ENCODE data around the gene ZNF583. TPM values are rescaled to one million over a fixed set of nuclear protein-coding genes. Genes with fewer than 3 reads are reported as not detected.

Gene ZNF583
- polyA plus RNA-seq, 1 of the 3 experiments (the other 2 are of a cell fraction) = 1.9 TPM

Other genes starting within 250 kb of the ZNF583 start
- not detected in 2 replicates for gene GALP, start 228.3 kb upstream of the ZNF583 start, polyA plus RNA-seq (2012; rRNA removed)
- gene ZSCAN5B, start 206.5 kb upstream of the ZNF583 start, polyA plus RNA-seq (2012; rRNA removed) = not detected in 2 replicates
- gene ZSCAN5C, start 202.1 kb upstream of the ZNF583 start, polyA plus RNA-seq (2012; rRNA removed) = not detected in 2 replicates
- not detected in 2 replicates for gene EDDM13, start 131.6 kb upstream of the ZNF583 start, polyA plus RNA-seq (2012; rRNA removed)
- 6.8 and 11.7 TPM in 2 replicates for gene ZSCAN5A, start 89.5 kb upstream of the ZNF583 start, polyA plus RNA-seq (2012; rRNA removed)
- gene ZNF582, start 10.8 kb upstream of the ZNF583 start, polyA plus RNA-seq (2012; rRNA removed) = 4.5 and 5.9 TPM in 2 replicates
- 3.2 and 5.0 TPM in 2 replicates for gene ZNF667, start 73.0 kb downstream of the ZNF583 start, polyA plus RNA-seq (2012; rRNA removed)
- 2.5 and 4.0 TPM in 2 replicates for gene ZNF471, start 103.5 kb downstream of the ZNF583 start, polyA plus RNA-seq (2012; rRNA removed)
- gene ZFP28, start 134.6 kb downstream of the ZNF583 start, polyA plus RNA-seq (2012; rRNA removed) = 3.5 and 4.9 TPM in 2 replicates
- 2.1 and 2.5 TPM in 2 replicates for gene ZNF470, start 163.1 kb downstream of the ZNF583 start, polyA plus RNA-seq (2012; rRNA removed)
- gene ZNF71, start 191.0 kb downstream of the ZNF583 start, polyA plus RNA-seq (2012; rRNA removed) = 6.3 and 7.1 TPM in 2 replicates
- gene SMIM17, start 238.8 kb downstream of the ZNF583 start, polyA plus RNA-seq (2012; rRNA removed) = 0.05 and 0.06 TPM in 2 replicates